Heart left ventricle (tissue), 13 donors: ENCODE results near the gene CXCL11.

Source experiments
- POLR2A ChIP-seq, 2 donors: fragments of 450-650 bp; IDR thresholded peaks; one replicate each; pipeline ENCODE4 v1.6.1; 2017; ENCODE audit warnings: antibody characterized with exemption in 2 of 2, mild to moderate bottlenecking in 2 of 2, moderate library complexity in 2 of 2
- TF ChIP-seq, protein P1 (sequence below), 12 donors: fragments of 200-600 bp; sonication (generic) in 4 of 12; IDR thresholded peaks; one replicate each; pipeline versions ENCODE4 v1.5.0 to v1.8.0; 2018 to 2022; ENCODE audit warnings: antibody characterized with exemption in 12 of 12, mild to moderate bottlenecking in 5 of 12
- donor health status: ischemic (EF 13 %, LVEDD 7.1; RV severe dilation, severe dysfunction).
- donor health status: DM: no; HTN: yes; CAD: no.
- donor health status: DM: no; HTN: no; CAD: no.
- donor health status: ischemic (EF 25% LVEDD 6.9; RV normal size, moderate dysfunction).
- donor health status: ischemic (EF 25% LVEDD 5.7; RV mildly dilated, moderate dysfunction).
- donor health status: ischemic (EF 35%, LVEDD 5.7; RV mildly dilated, moderate dysfunction).
- donor health status: nonischemic (EF 11% LVEDD 7.7; RV severe dilation, severe dysfunction).
- donor health status: DM: yes; HTN: yes; CAD: no.
- donor health status: PGD.
- donor health status: ischemic (EF 29% LVEDD 5.4; RV normal size, mild dysfunction).
- donor health status: nonischemic (EF 23%, LVEDD 6.1; RV moderate dilation, normal function).

DNA sequence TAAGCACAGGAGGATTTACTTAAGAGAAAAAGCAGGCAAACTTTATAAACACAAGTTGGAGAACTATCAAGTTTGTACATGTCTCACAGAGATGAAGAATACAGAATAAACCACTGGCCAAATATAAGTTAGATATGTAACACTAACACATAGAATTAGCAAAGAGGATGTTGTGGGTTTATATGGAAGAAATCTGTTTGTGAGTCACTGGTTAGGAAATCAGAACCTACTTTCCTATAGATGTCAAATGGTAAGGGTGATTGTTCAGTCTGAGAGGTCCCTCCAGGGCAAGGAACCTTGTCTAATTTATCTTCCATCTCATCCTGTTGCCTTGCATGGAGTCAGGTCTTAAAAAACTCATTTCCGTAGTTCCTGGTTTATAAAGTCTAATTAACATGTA lies 23.9 kb upstream of the CXCL11 start:
- TF ChIP-seq, protein P1, sequence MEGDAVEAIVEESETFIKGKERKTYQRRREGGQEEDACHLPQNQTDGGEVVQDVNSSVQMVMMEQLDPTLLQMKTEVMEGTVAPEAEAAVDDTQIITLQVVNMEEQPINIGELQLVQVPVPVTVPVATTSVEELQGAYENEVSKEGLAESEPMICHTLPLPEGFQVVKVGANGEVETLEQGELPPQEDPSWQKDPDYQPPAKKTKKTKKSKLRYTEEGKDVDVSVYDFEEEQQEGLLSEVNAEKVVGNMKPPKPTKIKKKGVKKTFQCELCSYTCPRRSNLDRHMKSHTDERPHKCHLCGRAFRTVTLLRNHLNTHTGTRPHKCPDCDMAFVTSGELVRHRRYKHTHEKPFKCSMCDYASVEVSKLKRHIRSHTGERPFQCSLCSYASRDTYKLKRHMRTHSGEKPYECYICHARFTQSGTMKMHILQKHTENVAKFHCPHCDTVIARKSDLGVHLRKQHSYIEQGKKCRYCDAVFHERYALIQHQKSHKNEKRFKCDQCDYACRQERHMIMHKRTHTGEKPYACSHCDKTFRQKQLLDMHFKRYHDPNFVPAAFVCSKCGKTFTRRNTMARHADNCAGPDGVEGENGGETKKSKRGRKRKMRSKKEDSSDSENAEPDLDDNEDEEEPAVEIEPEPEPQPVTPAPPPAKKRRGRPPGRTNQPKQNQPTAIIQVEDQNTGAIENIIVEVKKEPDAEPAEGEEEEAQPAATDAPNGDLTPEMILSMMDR (IDR thresholded peaks at IDR 0.05) = no peak
- TF ChIP-seq POLR2A (IDR thresholded peaks at IDR 0.05) = no peak
